ENCODE data around the gene METTL21A.

Gene METTL21A

GRCh38 chr2:207629553-207629952 is 4.4 kb upstream of the METTL21A start:
- Histone ChIP-seq H3K27me3 (ENCODE audit: control insufficient read depth, insufficient read depth, low read length) (no peaks in the 10 kb centered on the region), H3K4me1 (no peaks in the 10 kb centered on the region), H3K9ac (no peak overlapping the region), H3K4me3 (ENCODE audit: low read depth, low read length) (no peak overlapping the region), H2AFZ (no peak overlapping the region), H3K79me2 (no peaks in the 10 kb centered on the region), H3K9me3 (ENCODE audit: control insufficient read depth, low read length) (no peaks in the 10 kb centered on the region), H3K36me3 (ENCODE audit: control insufficient read depth, insufficient read depth, low read length) (no peaks in the 10 kb centered on the region), H3K27ac (no peak overlapping the region), H3K4me2 (ENCODE audit: low read length) (no peak overlapping the region)
- no peak for TF ChIP-seq CTCF (IDR thresholded peaks at IDR 0.05)

GRCh38 chr2:207624185-207625013 is 795 bp downstream of the METTL21A start:
- Histone ChIP-seq H3K36me3 (ENCODE audit: control insufficient read depth, insufficient read depth, low read length) (no peaks in the 10 kb centered on the region), H3K4me1 (no peaks in the 10 kb centered on the region), H3K27ac (peak overlapping the region; percentile 72), H3K9me3 (ENCODE audit: control insufficient read depth, low read length) (no peaks in the 10 kb centered on the region), H3K9ac (no peak overlapping the region), H2AFZ (peak overlapping the region; percentile 80), H3K79me2 (no peaks in the 10 kb centered on the region), H3K27me3 (ENCODE audit: control insufficient read depth, insufficient read depth, low read length) (no peaks in the 10 kb centered on the region), H3K4me3 (ENCODE audit: low read depth, low read length) (peak overlapping the region; percentile 92), H3K4me2 (ENCODE audit: low read length) (peak overlapping the region; percentile 72)
- TF ChIP-seq CTCF (IDR thresholded peaks at IDR 0.05) = no peak

DNA sequence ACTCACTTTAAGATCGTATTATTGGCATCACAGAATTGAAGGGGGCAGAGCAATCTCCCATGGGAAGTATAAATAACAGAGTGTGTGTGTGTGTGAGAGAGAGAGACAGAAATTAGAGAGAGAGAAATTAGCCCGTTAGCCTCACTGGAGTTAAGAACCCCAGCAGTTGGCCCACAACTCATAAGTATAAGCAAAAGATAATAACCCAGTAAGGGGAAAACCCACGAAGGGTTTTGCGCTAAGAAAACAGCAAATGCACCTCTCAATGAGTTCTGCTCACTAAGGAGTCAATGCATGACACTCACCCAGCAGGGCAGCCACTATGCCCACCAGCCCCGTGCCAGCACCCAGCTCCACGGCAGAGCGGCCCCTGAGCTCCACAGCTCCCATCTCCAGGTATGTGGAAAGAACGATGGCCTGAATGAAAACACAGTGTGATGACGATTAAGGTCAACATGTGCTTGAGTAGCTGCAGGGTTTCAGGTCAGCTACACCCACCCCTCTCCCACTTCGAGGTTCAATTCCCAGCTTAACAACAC is 3.6 kb downstream of the METTL21A start:
- H3K36me3 ChIP-seq (ENCODE audit: control insufficient read depth, insufficient read depth, low read length) = no peaks in the 10 kb centered on the region
- H3K79me2 ChIP-seq = no peaks in the 10 kb centered on the region
- no peak for TF ChIP-seq CTCF (IDR thresholded peaks at IDR 0.05)
- no peaks in the 10 kb centered on the region for H3K4me1 ChIP-seq
- H3K4me3 ChIP-seq (ENCODE audit: low read depth, low read length) = no peak overlapping the region
- H3K27me3 ChIP-seq (ENCODE audit: control insufficient read depth, insufficient read depth, low read length) = no peaks in the 10 kb centered on the region
- H2AFZ ChIP-seq = no peak overlapping the region
- no peak overlapping the region for H3K4me2 ChIP-seq (ENCODE audit: low read length)
- no peak overlapping the region for H3K9ac ChIP-seq
- no peaks in the 10 kb centered on the region for H3K9me3 ChIP-seq (ENCODE audit: control insufficient read depth, low read length)
- no peak overlapping the region for H3K27ac ChIP-seq

DNA sequence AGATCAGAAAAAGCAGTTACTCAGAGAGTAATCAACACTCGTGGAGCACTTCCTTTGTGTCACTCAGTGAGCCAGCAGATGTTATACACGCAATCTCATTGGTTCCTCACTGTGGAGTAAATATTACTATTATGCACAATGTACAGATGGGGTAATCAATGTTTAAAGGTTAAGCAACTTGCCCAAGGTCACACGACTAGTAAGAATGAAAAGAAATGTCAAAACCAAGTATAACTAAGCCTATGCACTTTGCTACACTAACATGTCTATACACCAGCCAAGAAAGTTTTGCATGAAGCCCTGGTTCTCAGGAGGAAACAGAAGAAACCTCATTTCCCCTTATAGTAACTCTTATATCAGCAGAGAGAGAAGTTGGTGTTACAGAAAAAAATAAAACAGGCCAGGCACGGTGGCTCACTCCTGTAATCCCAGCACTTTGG is 5.4 kb downstream of the METTL21A start:
- Histone ChIP-seq H3K27ac (no peak overlapping the region), H3K9me3 (ENCODE audit: control insufficient read depth, low read length) (no peaks in the 10 kb centered on the region)

More for the DNA sequence above, 5.4 kb downstream of the METTL21A start:
- TF ChIP-seq CTCF (IDR thresholded peaks at IDR 0.05) = no peak
- no peaks in the 10 kb centered on the region for H3K36me3 ChIP-seq (ENCODE audit: control insufficient read depth, insufficient read depth, low read length)
- no peak overlapping the region for H2AFZ ChIP-seq
- no peaks in the 10 kb centered on the region for H3K4me1 ChIP-seq
- no peak overlapping the region for H3K9ac ChIP-seq
- no peak overlapping the region for H3K4me3 ChIP-seq (ENCODE audit: low read depth, low read length)
- no peaks in the 10 kb centered on the region for H3K79me2 ChIP-seq
- no peaks in the 10 kb centered on the region for H3K27me3 ChIP-seq (ENCODE audit: control insufficient read depth, insufficient read depth, low read length)
- H3K4me2 ChIP-seq (ENCODE audit: low read length) = no peak overlapping the region

Measured in parathyroid adenoma (tissue), 2 donors.